Measurements from ENCODE around the gene FBXO38. TPM values are rescaled to one million over a fixed set of nuclear protein-coding genes. Genes with fewer than 3 reads are reported as not detected.
A peak's percentile ranks its signal among the peaks of the same experiment; 100 is the strongest.

The FBXO38 gene
- total and polyA plus RNA-seq, 9 of the 15 experiments (the other 6 are each of a cell fraction or from before 2014, with no cell fraction given) = 7.4 to 39.4 (median 29.3) TPM

DNA sequence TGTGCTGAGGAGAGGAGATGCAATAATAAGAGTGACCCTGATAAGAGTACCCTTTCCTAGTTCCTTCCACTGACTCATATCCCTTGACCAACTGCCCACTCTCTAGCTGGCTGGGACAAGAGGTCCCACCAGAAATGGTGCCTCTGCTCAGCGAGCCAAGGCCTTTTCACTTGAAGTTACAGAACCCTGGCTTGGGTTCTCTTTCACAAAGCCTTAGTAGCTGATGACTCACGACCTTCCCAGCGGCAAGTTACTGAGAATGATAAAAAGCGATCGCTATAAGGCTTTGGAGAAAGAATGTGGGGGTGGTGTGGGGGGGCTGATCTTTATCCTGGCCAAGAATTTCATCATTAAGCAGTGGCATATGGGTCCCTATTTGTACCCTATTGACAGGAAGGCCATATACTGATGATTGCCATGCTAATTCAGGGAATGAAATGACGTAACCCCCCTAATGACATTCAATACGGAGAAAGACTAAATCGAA, 90.3 kb downstream of the FBXO38 start (continued):
- TF ChIP-seq, protein P1, sequence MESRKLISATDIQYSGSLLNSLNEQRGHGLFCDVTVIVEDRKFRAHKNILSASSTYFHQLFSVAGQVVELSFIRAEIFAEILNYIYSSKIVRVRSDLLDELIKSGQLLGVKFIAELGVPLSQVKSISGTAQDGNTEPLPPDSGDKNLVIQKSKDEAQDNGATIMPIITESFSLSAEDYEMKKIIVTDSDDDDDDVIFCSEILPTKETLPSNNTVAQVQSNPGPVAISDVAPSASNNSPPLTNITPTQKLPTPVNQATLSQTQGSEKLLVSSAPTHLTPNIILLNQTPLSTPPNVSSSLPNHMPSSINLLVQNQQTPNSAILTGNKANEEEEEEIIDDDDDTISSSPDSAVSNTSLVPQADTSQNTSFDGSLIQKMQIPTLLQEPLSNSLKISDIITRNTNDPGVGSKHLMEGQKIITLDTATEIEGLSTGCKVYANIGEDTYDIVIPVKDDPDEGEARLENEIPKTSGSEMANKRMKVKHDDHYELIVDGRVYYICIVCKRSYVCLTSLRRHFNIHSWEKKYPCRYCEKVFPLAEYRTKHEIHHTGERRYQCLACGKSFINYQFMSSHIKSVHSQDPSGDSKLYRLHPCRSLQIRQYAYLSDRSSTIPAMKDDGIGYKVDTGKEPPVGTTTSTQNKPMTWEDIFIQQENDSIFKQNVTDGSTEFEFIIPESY (CRISPR knock-in tag; IDR thresholded peaks at IDR 0.05) = no peak
- no peak for TF ChIP-seq CBX1 (IDR thresholded peaks at IDR 0.05; ENCODE audit: low read depth)
- no peak for TF ChIP-seq LCOR (CRISPR knock-in tag; IDR thresholded peaks at IDR 0.05)
- TF ChIP-seq, protein P2, sequence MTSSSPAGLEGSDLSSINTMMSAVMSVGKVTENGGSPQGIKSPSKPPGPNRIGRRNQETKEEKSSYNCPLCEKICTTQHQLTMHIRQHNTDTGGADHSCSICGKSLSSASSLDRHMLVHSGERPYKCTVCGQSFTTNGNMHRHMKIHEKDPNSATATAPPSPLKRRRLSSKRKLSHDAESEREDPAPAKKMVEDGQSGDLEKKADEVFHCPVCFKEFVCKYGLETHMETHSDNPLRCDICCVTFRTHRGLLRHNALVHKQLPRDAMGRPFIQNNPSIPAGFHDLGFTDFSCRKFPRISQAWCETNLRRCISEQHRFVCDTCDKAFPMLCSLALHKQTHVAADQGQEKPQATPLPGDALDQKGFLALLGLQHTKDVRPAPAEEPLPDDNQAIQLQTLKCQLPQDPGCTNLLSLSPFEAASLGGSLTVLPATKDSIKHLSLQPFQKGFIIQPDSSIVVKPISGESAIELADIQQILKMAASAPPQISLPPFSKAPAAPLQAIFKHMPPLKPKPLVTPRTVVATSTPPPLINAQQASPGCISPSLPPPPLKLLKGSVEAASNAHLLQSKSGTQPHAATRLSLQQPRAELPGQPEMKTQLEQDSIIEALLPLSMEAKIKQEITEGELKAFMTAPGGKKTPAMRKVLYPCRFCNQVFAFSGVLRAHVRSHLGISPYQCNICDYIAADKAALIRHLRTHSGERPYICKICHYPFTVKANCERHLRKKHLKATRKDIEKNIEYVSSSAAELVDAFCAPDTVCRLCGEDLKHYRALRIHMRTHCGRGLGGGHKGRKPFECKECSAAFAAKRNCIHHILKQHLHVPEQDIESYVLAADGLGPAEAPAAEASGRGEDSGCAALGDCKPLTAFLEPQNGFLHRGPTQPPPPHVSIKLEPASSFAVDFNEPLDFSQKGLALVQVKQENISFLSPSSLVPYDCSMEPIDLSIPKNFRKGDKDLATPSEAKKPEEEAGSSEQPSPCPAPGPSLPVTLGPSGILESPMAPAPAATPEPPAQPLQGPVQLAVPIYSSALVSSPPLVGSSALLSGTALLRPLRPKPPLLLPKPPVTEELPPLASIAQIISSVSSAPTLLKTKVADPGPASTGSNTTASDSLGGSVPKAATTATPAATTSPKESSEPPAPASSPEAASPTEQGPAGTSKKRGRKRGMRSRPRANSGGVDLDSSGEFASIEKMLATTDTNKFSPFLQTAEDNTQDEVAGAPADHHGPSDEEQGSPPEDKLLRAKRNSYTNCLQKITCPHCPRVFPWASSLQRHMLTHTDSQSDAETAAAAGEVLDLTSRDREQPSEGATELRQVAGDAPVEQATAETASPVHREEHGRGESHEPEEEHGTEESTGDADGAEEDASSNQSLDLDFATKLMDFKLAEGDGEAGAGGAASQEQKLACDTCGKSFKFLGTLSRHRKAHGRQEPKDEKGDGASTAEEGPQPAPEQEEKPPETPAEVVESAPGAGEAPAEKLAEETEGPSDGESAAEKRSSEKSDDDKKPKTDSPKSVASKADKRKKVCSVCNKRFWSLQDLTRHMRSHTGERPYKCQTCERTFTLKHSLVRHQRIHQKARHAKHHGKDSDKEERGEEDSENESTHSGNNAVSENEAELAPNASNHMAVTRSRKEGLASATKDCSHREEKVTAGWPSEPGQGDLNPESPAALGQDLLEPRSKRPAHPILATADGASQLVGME (CRISPR knock-in tag; IDR thresholded peaks at IDR 0.05) = no peak
- TF ChIP-seq RBM17 (IDR thresholded peaks at IDR 0.05; ENCODE audit: borderline replicate concordance, low read depth, low read length) = no peak
- no peak for TF ChIP-seq TCF7L2 (IDR thresholded peaks at IDR 0.05; ENCODE audit: low read depth, low read length)
- TF ChIP-seq POLR3G (IDR thresholded peaks at IDR 0.05; ENCODE audit: extremely low read depth, insufficient read length, insufficient replicate concordance) = no peak
- no peak for TF ChIP-seq TARDBP (IDR thresholded peaks at IDR 0.05)
- TF ChIP-seq ZNF589 (CRISPR knock-in tag; IDR thresholded peaks at IDR 0.05; ENCODE audit: low read depth) = no peak
- no peak for TF ChIP-seq POLR2AphosphoS5 (IDR thresholded peaks at IDR 0.05; ENCODE audit: control insufficient read depth, insufficient read depth, low read depth, low read length)
- no peak for TF ChIP-seq ZNF311 (CRISPR knock-in tag; IDR thresholded peaks at IDR 0.05)
- TF ChIP-seq, protein P3, sequence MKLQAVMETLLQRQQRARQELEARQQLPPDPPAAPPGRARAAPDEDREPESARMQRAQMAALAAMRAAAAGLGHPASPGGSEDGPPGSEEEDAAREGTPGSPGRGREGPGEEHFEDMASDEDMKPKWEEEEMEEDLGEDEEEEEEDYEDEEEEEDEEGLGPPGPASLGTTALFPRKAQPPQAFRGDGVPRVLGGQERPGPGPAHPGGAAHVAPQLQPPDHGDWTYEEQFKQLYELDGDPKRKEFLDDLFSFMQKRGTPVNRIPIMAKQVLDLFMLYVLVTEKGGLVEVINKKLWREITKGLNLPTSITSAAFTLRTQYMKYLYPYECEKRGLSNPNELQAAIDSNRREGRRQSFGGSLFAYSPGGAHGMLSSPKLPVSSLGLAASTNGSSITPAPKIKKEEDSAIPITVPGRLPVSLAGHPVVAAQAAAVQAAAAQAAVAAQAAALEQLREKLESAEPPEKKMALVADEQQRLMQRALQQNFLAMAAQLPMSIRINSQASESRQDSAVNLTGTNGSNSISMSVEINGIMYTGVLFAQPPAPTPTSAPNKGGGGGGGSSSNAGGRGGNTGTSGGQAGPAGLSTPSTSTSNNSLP (IDR thresholded peaks at IDR 0.05; ENCODE audit: borderline replicate concordance, low read depth, low read length) = peak; percentile 56; the same call in 1 of the 2 replicates
- no peak for TF ChIP-seq HDAC3 (IDR thresholded peaks at IDR 0.05; ENCODE audit: borderline replicate concordance, partially characterized antibody)
- no peak for TF ChIP-seq ZSCAN32 (CRISPR knock-in tag; IDR thresholded peaks at IDR 0.05)
- TF ChIP-seq THRAP3 (IDR thresholded peaks at IDR 0.05; ENCODE audit: borderline replicate concordance) = no peak
- TF ChIP-seq, protein P4, sequence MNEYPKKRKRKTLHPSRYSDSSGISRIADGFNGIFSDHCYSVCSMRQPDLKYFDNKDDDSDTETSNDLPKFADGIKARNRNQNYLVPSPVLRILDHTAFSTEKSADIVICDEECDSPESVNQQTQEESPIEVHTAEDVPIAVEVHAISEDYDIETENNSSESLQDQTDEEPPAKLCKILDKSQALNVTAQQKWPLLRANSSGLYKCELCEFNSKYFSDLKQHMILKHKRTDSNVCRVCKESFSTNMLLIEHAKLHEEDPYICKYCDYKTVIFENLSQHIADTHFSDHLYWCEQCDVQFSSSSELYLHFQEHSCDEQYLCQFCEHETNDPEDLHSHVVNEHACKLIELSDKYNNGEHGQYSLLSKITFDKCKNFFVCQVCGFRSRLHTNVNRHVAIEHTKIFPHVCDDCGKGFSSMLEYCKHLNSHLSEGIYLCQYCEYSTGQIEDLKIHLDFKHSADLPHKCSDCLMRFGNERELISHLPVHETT (CRISPR knock-in tag; conservative IDR thresholded peaks at IDR 0.05 in 1 of 2, IDR thresholded peaks at IDR 0.05 in 1 of 2) = no peak
- no peak for TF ChIP-seq ZNF75A (CRISPR knock-in tag; IDR thresholded peaks at IDR 0.05)
- no peak for TF ChIP-seq SNIP1 (IDR thresholded peaks at IDR 0.05; ENCODE audit: low read depth)

Data from K562 (cell line).